IPS-NIHi11 (cell line): Measurements from ENCODE around the gene OR7E24.
A peak's percentile ranks its signal among the peaks of the same experiment; 100 is the strongest.
"Not testable (repeated sequence)": the region's sequence is repeated elsewhere in the genome, so short reads cannot be mapped to it uniquely, and the experiment has no call there.

Source experiments
- DNase-seq: peaks from one replicate; pipeline ENCODE4 v3.0.0; 2012; ENCODE audit warnings: mixed read lengths, low spot score

The OR7E24 gene

DNA sequence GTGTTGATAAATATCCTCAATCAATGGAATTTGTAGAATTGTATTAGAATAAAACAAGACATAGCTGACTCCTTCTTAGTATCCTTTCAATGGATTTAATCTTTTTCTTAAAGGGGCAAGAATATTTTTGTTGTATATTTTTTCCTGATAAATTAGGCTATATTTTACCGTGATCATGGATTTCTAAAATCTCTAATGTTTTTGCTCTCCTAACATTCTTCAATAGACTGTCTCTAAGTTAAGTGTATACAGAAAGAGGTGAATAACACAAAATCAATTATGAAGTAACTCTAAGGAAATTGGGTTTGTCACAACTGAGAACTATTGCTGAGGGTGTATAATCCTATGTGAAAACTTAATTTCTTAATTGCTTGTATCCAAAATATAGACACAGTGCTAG lies at the start of gene OR7E24:
Gene OR7E24 (plus strand): TSS at position 301 of the 400 bp plus-strand sequence. CDS start 114 bp downstream, outside the sequence.
- no peak for DNase-seq

DNA sequence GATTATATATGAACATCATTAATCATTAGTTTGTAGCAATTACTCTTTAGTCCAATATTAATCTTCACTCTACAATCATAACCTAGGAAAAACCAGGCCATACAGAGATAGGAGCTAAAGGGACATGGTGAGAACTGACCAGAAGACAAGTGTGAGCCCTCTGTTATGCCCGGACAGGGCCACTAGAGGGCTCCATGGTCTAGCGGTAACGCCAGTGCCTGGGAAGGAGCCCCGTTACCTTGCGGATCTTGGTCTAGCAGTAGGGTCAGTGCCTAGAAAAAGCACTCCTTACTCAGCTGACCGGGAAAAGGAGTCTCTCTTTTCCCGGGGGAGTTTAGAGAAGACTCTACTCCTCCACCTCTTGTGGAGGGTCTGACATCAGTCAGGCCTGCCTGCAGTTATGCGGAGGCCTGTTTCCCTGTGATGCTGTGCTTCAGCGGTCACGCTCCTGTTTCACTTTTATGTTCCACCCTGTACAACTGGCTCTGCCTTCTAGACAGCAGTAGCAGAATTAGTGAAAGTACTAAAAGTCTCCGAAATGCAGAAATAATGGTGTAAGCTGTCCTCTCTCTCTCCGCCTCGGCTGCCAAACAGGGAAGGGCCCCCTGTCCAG lies 45.1 kb upstream of the OR7E24 start:
- peak; percentile 63 for DNase-seq

DNA sequence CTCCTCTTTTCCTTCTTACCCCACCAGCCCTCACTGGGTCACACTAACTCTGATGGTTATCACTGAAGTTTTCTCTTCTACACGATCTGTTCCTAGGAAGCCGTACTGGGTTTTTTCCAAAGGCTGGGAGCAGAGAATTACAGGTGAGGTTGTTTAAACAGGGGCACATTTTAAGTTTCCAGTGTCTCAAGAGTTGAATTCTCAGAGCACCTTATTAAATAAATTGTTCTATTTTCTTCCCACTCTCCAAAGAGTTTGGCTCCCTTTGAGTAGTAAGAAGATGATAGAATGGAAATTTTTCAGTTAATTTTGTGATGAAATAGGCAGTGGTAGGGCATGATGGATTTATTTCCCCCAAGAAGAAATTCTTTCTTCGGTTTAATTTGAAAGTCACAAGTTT lies 31.2 kb upstream of the OR7E24 start, which contains the start of gene OR7D4:
Gene OR7D4 (minus strand): TSS at position 101 of the 400 bp plus-strand sequence. CDS start 4,752 bp downstream, outside the sequence.
- no peak for DNase-seq

DNA sequence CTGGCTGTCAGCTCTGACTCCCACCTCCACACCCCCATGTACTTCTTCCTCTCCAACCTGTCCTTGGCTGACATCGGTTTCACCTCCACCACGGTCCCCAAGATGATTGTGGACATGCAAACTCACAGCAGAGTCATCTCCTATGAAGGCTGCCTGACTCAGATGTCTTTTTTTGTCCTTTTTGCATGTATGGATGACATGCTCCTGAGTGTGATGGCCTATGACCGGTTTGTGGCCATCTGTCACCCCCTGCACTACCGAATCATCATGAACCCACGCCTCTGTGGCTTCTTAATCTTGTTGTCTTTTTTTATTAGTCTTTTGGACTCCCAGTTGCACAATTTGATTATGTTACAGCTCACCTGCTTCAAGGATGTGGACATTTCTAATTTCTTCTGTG lies 506 bp downstream of the OR7E24 start:
- no peak for DNase-seq

DNA sequence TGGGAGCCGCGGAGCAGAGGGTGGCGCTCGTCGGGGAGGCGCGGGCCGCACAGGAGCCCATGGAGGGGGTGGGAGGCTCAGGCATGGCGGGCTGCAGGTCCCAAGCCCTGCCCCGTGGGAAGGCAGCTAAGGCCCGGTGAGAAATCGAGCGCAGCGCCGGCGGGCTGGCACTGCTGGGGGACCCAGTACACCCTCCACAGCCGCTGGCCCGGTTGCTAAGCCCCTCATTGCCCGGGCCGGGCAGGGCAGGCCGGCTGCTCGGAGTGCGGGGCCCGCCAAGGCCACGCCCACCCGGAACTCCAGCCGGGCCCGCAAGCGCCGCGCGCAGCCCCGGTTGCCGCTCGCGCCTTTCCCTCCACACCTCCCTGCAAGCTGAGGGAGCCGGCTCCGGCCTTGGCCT lies 32.8 kb downstream of the OR7E24 start:
- DNase-seq = not testable (repeated sequence)

DNA sequence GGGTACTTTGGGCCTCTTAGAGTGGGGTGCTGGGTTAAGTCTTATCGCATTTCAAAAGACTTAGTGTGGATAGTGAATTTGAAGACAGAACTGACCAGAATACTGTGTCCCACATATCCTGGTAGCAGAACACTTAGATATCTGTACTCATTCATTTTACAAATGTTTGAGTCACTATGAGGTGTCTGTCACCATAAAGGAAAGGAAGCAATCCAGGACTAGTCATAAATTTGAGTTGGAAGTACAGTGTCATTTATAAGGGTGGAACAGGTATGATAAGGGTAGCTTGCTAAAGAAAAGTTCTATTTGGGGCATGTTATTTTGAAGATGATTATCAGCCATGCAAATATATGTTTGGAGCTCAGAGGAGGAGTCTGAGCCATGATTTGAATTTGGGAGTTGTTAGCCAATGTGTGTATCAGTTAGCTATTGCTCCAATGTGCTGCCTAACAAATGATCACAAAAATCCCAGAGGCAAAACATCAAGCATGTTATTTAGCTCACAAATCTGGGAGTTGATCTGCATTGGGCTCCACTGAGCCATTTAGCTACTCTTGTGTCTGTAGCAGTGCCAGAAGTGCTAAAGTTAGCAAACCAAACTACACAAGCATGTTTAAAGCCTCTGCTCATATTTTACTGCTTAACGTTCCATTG lies 38.6 kb downstream of the OR7E24 start:
- DNase-seq = no peak

DNA sequence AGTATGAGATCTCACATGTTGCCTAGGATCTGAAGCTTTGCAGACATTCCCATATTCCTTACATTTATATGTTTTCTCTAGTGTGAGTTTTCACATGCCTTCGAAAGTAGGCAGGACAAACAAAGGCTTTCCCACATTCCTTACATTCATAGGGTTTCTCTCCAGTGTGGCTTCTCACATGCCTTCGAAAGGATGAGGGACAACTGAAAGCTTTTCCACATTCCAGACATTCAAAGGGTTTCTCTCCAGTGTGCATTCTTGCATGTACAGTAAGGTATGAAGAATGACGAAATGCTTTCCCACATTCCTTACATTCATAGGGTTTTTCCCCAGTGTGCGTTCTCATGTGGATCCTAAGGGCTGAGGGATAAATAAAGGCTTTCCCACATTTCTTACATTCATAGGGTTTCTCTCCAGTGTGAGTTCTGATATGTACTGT lies 44.7 kb downstream of the OR7E24 start:
- DNase-seq = no peak

DNA sequence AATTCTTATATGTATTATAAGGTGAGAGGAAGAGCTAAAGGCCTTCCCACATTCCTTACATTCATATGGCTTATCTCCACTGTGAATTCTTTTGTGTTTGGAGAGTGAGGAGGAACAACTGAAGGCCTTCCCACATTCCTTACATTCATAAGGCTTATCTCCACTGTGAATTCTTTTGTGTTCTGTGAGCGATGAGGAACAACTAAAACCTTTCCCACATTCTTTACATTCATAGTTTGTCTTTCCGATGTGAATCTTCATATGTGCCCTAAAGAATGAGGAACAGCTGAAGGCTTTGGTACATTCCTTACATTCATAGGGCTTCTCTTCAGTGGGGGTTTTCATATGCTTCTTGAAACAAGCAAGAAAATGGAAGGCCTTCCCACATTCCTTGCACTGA lies 45.6 kb downstream of the OR7E24 start:
- DNase-seq = no peak
